ENCODE results near the gene CFAP52.
"Not testable (repeated sequence)": the region's sequence is repeated elsewhere in the genome, so short reads cannot be mapped to it uniquely, and the experiment has no call there.

Gene CFAP52

GRCh38 chr17:9576521-9577372 is at the start of gene CFAP52:
Gene CFAP52, plus strand, starts transcription at chr17:9576642. Its CDS starts 54 bp downstream, at chr17:9576696.
- peak; percentile 64 to 79 for DNase-seq

- DNase-seq = no peak
These were observed 48.7 kb upstream of the CFAP52 start for GRCh38 chr17:9527788-9528187.

- DNase-seq = no peak
These were observed 47.3 kb upstream of the CFAP52 start for GRCh38 chr17:9529033-9529700.

GRCh38 chr17:9531034-9531433 is 45.4 kb upstream of the CFAP52 start:
- no peak for DNase-seq

- no peak for DNase-seq
These were observed 43.7 kb upstream of the CFAP52 start for GRCh38 chr17:9532715-9533114.

- DNase-seq = no peak
These were observed 43.0 kb upstream of the CFAP52 start for GRCh38 chr17:9533441-9533840.

- no peak for DNase-seq
These were observed 40.4 kb upstream of the CFAP52 start for GRCh38 chr17:9536061-9536460.

- DNase-seq = no peak
These were observed 39.2 kb upstream of the CFAP52 start for GRCh38 chr17:9537177-9537776.

GRCh38 chr17:9538626-9539025 is 37.8 kb upstream of the CFAP52 start:
- no peak for DNase-seq

- DNase-seq = no peak
These were observed 34.7 kb upstream of the CFAP52 start for GRCh38 chr17:9541718-9542117.

- no peak for DNase-seq
These were observed 32.2 kb upstream of the CFAP52 start for GRCh38 chr17:9544221-9544620.

- no peak for DNase-seq
These were observed 27.2 kb upstream of the CFAP52 start for GRCh38 chr17:9549215-9549614.

GRCh38 chr17:9553181-9553580 is 23.3 kb upstream of the CFAP52 start:
- no peak for DNase-seq

- DNase-seq = no peak
These were observed 22.8 kb upstream of the CFAP52 start for GRCh38 chr17:9553596-9553995.

GRCh38 chr17:9554715-9555114 is 21.7 kb upstream of the CFAP52 start:
- DNase-seq = not testable (repeated sequence)

GRCh38 chr17:9557161-9557755 is 19.2 kb upstream of the CFAP52 start:
- no peak for DNase-seq

- no peak for DNase-seq
These were observed 18.6 kb upstream of the CFAP52 start for GRCh38 chr17:9557857-9558256.

- DNase-seq = no peak
These were observed 12.3 kb upstream of the CFAP52 start for GRCh38 chr17:9564104-9564503.

- DNase-seq = no peak
These were observed 10.4 kb upstream of the CFAP52 start for GRCh38 chr17:9566067-9566466.

- not testable (repeated sequence) for DNase-seq
These were observed 9.7 kb upstream of the CFAP52 start for GRCh38 chr17:9566739-9567138.

- DNase-seq = no peak
These were observed 8.4 kb upstream of the CFAP52 start for GRCh38 chr17:9568004-9568403.

- no peak for DNase-seq
These were observed 7.4 kb upstream of the CFAP52 start for GRCh38 chr17:9568957-9569588.

- no peak for DNase-seq
These were observed 5.2 kb upstream of the CFAP52 start for GRCh38 chr17:9571201-9571600.
